ENCODE results near the gene PHC2.

PHC2 gene

DNA sequence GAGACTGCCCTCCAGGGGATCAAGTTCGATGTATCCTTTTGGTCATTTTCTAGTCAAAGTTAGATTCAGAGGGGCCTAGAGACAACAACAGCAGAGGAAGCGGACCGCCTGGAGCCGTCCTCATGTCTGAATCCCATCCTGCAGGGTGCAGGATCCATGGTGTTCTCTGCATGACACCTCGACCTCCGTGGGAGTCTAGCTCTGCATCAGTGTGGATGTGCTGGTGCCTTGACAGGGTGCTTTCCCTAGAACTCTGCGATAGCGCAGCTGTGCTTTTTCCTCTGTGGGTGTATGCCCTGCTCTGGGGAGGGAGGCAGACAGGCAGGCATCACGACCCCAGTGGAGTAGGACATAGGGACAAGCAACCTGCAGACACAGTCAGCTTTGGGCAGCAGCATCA, 61.8 kb downstream of the PHC2 start:
- DNase-seq: no peak

DNA sequence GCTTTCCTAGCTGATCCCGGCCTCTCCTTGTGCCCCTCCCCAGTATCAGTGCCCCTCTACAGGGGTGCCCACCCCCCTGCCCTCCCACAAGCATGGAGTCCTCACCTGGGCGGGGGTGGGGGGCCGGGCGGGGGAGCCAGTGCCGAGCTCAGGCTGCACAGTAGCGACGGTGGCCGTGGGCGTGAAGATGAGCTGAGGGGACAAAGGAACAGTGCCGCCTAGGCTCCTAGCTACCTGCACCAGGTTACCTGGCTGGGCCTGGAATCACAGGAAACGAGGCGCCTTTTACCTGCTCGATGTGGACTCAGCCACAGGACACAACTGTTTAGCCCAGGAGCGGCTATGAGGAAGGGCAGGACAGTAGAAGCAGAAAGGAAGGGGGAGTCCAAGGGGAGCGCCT, 62.5 kb downstream of the PHC2 start:
- no peak for DNase-seq

DNA sequence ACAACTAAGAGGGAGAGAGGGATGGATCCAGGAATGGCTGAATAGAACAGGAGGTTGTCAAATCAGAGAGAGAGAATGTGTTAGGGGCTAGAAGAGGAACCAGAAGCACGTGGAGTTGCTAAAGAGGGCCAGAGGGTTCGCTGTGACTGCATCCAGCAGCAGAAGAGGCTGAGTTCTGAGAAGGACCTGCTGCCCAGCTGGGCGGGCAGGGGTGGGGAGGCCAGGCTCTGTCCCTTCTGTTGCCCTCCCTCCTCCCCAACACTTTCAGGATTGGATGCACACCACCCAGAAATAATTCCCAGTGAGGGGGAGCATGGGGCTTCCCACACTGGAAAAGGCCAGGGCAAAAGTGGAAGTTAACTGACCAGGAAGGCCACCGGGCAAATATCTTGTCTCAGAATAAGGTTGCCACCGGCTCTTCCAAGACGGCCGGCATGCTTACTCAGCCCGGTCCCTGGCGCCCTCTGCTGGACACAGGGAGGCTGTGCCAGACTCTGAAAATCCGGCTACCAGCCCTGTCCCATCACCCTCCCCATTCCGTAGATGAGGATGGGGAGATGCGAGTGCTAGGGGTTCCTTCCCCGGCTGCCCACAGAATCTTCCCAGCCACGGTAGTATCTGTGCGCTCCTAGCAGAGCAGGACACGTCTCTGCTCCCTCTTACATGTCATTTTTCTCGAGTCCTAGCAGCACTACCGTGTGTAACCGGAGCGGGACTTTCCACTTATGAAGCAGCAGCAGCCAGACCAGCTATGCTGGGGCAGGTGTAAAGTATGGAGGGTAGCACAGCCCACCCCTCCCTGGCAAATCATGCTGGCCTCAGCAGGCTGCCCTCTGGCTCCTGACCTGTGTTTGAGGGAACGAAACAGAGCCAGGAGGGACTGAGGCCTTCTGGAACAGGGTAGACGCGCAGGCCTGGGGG, 63.1 kb downstream of the PHC2 start:
- DNase-seq: peak; percentile 88 to 91

DNA sequence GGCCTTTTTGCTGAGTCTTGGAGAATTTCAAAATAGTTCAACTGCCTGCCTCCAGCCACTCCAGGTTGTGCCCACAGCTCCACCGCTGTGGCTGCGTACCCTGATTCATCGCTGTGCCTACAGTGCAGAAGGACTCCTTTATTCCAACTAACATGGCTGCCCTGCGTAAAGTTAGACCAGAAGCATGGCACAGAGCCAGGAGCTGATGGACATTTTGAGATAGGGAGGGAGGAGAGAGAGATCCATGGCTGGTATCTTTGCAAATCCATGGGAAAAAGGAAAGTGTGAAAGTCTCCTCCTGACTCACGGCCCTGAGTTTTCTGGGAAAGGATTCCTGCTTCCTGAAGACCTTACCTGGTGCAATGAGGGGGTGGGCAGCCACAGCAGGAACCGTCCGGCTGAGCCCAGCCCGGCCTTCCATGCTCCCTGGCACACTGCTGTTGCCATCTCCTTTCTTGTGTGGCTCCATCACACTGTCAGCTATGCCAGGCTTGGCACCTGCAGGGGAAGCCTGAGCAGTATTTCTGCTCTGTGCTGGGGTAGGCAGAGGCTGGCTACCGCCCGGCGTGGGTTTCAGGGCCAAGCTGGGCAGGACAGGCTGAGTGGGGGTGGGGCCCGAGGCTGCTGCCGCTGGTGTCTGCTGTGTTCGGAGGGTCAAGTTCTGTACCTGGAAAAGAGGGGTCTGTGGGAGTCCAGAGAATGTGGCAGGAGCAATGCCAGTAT, 64.0 kb downstream of the PHC2 start:
- no peak for DNase-seq

DNA sequence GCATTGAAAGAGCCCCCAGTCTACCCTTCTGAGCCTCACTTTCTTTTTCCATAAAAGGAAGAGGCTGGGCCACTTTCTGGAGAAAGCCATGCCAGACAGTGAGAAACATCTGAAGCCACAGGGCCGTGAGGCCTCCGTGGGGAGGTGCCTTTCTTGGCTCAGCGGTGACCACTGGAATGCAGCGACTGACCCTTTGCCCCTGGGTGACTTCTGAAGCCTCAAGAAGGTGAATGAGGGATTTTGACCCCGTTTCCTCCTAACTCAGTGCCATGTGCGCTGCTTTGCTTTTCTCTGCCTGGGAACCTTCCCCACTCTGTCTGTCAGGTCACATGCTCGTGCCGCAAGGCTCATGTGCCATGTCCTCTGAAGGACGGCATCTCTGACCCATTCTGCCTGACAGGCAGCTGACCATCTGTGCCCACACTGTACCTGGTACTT, 65.3 kb downstream of the PHC2 start:
- no peak for DNase-seq

DNA sequence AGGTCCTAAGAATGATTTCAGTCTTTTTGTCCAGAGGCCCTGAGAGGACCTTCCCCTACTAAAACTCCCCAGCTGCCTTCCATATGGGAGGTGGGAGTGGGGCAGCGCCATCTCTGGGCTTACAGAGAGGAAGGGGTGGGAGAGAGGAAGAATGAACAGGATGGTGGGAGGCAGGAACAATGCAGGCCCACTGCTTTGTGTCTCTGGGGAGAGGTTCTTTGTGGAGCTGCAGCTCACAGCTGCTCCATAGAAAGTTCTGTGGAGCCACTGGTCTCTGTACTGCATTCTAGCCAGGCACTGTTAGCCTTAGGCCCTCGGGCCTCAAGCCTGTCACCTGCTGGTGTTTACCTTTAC, 66.4 kb downstream of the PHC2 start:
- DNase-seq: no peak

DNA sequence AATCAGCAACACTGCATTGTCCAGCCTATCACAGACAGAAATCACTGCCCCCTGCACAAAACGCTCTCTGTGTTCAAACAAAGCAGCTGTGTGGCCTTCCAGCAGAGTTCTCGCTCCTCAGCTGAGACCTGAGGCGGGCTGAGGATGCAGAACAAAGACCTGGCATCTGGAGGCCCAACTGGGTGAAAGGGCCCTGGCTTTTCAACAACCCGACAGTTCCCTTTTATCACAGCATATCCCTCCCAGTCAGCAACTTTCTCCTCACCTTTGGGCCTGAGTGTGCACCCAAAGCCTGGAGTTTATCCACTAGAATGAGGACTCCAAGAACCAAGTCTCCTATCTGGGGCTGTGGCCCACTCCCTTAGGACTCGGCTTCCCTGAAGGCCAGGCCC, 67.4 kb downstream of the PHC2 start:
- no peak for DNase-seq

DNA sequence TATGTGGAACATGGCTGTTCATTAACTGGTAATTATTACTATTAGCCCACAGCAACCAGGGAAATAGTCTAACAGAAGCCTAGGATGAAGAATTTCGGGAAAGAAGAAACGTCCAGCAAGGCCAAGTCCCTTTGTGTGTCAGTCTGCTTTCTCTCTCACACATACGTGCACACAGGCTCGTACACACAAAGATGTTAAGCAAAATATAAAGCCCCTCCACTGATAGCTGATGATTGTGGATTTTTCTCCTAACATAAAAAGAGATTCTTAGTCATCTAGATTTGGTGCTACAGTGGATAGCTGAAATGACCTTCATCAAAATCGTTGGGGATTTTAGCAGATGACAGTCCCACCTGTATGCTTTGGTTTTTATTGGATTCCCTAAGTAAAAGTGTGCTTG, 67.9 kb downstream of the PHC2 start:
- no peak for DNase-seq

DNA sequence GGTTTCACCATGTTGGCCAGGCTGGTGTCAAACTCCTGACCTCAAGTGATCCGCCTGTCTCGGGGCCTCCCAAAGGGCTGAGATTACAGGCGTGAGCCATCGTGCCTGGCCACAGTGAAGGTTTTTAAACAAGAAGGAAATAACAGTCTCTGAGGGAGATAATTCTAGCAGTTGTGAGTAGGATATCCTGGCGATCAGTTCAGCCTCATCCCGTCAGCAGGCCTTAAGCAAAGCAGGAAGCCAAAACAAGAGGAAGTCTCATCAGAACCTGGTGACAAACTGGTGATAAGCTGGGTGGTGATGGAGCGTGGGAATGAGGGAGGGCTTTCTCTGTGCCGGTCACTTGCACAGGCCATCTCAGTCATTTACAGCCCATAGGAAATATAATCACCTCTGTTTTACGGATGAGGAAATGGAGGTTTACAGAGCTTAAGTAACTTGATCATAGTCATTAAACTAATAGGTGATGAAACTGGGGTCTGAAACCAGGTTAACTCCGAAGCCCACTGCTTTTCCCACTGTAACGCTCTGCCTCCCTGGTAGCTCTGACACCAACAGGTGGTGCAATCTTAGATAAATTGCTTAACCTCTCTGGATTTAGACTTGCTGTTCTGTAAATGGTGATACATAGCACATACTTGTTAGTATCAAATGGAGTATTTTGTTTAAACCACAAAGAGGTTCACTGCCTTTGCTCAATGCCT, 69.2 kb downstream of the PHC2 start:
- no peak for DNase-seq

DNA sequence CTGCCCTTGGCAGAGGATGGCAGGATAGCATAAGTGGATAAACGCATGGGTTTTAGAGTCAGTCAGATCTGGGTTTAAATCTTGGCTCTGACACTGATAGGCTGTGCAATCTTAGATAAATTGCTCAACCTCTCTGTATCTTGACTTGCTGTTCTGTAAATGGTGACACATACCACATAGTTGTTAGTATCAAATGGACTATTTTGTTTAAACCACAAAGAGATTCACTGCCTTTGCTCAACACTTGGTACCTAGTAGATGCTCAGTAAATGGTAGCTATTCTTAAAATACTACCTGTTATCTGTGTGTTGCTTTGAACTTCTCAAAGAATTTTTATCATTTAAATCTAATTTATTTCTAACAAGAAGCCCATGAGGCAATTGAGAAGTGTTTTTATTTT, 70.5 kb downstream of the PHC2 start:
- DNase-seq: no peak

DNA sequence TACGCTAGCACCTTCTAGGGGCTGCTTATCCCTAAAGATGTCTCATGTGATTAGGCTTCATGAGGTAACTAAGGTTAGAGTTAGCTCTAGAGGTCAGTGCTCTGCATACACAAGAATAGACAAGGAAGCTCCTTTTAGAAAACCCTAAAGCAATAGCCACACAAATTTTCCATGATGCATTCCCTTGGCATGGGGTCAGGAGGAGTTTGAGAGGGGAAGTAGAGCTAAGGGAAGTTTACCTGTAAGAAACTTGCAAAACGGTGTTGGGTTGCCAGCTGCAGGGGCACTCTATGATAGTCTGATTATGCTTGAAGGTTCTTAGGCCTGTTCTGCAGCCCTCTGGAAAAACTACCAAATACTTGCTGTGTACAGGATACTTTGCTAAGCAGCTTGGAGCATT, 71.0 kb downstream of the PHC2 start:
- DNase-seq: no peak

DNA sequence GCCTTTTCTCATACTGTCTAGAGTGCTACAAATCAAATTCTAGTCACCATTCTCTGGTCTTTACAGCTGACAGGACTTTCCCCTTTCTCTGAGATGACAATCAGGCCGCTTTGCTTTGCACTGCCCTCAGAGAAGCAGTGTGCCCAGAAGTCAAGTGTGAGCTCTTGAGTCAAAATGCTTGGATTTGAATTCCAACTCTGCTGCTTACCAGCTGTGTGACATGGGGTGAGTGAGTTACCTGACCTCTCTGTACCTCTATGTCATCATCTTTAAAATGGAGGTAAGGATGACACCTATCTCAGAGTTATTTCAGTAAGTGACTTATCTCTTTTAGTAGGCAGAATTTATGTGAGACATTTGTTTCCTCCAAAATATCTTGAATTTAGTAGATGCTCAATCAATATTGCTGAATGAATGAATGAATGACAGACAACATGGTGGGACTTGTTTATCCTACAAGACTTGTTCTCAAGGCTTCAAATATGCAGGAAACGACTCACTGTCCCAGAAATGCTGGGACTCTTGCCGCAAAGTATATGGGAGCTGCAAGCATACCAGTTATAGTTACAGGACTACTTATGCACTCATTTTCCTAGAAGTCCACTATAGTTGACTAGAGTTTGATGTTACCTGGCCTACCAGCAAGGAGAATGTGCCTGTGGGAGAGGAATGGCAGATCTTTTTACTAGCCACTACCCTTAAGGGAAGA, 71.9 kb downstream of the PHC2 start:
- DNase-seq: no peak

DNA sequence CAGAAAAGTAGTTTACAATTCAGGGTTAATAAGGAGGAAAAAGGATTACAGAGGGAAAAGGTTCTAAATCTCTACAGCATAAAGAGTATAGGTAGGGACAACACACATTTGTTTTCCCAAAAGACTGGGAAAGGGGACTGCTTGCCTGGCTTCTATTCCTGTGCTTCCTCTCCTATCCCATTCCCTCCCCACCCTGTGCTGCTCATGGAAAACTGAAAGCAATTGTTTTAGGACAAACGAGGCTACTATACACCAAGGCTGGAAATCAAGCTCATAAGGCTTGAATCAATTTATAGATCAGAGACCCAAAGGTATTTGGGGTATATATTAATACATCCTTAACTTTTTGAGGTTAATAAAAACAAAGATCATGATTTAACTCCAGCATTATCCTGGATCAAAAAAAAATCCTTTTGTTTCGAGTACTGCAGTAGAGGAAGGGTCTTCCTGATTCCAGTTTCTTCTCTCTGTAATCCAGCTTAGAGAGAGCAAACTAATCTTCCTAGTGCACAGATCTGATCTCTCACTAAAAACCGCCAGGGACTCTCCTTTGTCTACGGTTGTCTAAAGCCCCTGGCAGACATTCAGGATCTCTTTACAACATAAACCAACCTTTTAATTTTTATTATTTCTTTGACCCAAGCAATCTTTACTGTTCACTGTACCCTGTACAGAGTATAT, 72.6 kb downstream of the PHC2 start:
- no peak for DNase-seq

DNA sequence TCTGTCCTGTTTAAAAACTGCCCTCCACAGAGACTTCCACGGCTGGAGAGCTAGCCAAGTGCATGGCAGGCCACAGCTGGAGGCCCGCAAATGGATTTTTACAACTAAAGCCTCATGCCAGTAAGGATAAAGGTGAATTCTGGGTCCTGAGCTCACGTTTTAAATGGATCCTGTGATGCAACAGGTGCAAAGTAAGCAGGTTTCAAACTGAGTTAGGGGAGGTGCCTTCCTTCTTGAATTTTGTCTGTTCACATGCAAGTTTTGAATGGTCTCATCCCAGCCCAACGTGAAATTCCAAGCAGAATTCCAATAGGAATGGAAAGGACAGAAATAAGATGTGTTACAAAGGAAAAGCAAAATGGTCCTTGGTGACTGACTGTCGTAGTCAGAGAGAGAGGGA, 73.8 kb downstream of the PHC2 start:
- no peak for DNase-seq

DNA sequence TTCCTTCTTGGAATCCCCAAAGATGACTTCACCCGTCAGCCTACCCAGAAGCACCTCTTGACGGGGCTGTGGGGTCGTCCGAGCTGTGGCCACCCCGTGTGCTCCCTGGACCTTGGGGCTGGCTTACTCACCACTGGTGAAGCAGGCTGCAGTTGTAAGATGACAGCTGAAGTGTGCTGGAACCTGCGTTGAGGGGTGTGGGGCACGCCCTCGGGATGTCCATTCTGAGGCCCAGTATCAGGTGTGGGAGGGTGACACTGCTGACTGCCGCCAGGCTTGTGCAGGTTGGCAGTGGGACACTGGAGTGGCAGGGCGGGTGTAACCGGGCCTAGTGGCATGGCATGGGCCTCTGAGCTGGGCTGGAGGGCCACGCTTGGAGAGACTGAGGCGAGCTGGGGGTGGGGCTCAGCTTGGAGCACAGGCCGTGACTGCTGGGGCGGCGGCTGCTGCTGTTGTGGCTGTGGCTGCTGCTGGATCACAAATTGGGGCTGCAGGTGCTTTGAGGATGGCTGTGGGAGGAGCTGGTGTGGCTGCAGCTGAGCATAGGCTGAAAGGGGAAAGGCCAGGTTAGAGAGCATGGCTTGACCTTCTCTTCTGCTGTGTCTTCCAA, 76.1 kb downstream of the PHC2 start:
- DNase-seq: no peak

DNA sequence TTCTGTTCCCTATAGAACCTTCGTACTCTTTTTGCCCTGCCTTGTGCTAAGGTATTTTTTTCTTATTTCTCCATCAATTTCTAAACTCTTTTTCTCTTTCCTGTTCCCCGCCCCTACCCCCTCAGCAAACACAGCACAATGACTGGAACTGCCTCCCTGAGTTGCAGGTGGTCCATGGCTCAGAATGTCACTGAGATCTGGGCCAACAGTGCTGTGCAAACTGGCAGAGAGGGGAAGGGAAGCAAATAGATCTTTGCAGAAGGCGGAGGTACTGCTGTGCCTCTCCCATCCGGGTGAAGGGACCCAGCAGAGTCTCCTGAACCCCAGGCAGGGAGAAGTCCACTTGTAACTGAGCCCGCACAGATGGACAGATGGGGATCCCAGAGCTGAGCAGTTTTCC, 77.4 kb downstream of the PHC2 start:
- no peak for DNase-seq

DNA sequence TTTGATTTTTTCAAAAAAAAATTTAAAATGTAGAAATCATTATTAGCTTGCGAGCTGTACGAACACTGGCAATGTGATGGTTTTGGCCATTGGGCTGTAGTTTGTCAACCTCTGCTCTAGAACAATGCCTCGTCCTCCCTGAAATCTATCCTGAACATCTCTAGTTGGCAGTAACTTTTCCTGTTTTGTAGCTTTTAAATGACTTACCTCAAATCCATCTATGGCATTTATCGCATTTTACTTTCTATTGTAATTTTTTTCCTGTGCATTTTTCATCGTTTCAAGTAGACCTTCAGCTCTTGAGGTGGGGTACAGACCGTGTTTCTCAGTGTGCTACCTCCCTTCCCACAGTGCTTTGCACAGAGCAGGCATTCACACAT, 79.6 kb downstream of the PHC2 start:
- DNase-seq: no peak

DNA sequence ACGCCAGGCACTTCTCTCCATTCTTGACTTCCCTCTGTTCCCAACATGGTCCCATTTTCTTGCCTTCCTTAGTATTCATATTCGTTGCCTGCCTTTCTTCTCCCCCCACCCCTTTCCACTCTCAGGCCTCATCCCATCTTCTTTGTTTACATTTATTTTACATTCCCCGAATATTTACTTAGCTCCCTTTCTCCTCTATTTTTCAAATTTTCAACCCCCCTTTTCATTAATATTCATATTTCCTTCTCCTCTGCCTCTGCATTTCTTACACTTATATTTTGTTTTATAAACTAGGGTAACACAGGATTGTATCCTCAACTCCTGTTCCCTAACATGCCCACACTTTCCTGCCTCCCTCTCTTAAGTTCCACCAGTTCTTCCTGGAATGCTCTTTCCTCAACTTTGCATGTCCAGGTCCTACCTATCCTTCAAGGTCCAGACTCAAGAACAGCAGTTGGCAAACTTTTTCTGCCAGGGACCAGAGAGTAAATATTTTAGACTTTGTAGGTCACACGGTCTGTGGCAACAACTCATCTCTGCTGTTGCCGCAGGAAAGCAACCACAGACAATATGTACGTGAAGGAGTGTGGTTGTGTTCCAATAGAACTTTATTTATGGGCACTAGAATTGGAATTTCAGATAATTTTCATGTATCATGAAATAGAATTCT, 80.1 kb downstream of the PHC2 start:
- no peak for DNase-seq

DNA sequence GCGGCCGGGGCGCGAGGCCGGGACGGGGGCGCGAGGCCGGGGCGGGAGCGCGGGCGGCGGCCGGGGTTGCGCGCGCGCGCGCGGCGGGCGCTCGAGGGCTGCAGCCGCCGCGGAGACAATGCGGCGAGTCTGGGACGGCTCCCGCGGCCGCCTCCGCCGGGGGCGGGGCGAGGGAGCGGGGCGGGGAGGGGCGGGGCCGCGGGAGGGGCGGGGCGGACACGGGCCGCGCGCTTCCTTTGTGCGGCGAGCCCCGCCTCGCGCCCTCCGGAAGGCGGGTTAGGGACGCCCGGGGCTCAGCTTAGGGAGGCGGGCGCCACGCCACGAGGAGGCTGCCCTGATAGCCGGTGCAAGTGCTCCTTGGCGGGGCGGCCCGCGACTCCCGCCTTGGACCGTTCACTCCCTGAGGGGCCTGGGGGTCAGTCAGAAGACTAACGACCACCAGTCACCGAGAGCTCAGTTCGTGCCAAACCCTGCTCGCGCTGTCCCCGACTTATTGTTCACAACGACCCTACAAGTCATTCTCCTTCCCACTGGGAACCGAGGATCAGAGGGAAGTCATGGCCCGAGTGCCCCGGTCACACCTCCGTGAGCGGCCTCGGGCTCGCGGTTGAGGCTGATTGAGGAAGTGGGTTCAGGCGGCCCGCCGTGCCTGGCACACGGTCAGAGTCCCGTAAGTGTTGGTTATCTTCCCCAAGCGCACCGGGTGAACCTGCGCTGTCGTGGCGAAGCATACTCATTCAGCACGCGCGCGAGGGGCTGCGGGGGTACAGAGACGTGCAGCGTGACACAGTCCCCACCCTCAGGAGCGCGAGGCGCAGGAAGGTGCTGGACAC, 80.9 kb downstream of the PHC2 start:
- peak; percentile 76 to 81 for DNase-seq

DNA sequence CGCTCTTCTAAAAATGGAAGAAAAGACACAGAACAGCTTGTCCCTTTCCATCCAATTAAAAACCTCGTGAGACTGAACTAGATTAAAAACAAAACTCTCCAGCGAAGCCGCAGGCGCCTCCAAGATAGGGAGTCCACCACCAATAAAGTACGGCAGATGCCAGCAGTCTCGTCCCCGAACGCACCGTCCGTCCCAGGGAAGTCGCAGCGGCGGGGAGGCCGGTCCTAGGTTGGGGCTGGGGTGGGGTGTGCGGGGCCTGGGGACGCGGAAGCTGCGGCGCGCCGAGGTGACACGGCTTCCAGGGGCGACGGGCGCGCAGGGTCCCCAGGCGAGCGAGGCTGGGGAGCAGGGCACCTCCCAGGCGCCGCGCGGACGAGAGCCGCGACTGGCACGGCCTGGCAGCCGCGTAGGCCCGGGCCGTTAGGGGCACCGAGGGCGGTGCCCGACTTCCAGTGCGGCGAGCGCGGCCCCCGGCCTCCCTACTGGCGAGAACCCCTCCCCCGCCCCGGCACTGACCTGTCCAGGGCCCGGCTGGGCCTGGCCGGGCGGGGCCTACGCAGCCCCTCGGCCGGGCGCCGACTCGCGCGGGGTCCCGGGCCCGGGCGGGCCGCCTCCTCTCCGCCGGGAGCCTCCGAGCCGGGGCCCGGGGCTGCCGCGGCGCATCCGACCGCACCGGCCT, 81.7 kb downstream of the PHC2 start:
- DNase-seq: peak; percentile 55 to 59

Measured in activated CD4-positive, alpha-beta T cell treated with anti-CD3 and anti-CD28 coated beads, Interleukin-2, amount 50 U/mL, for 48 hours (primary cell).